Neural progenitor cell (in vitro differentiated cells): ENCODE data around the gene TP73.
A peak's percentile ranks its signal among the peaks of the same experiment; 100 is the strongest.

Experiments used
- EZH2 ChIP-seq: fragments of 200-600 bp; sonication (generic); IDR thresholded peaks from 2 replicates; pipeline ENCODE4 v1.6.1; 2017; ENCODE audit warnings: antibody characterized with exemption, mild to moderate bottlenecking, moderate library complexity
- EZH2phosphoT487 ChIP-seq: fragments of 200-600 bp; sonication (generic); IDR thresholded peaks from 2 replicates; pipeline ENCODE4 v1.6.1; 2017; ENCODE audit warnings: antibody characterized with exemption
- TF ChIP-seq, protein P1 (sequence below): fragments of 200-600 bp; sonication (generic); IDR thresholded peaks from 2 replicates; pipeline ENCODE4 v1.5.1; 2017; ENCODE audit warnings: antibody characterized with exemption, mild to moderate bottlenecking

DNA sequence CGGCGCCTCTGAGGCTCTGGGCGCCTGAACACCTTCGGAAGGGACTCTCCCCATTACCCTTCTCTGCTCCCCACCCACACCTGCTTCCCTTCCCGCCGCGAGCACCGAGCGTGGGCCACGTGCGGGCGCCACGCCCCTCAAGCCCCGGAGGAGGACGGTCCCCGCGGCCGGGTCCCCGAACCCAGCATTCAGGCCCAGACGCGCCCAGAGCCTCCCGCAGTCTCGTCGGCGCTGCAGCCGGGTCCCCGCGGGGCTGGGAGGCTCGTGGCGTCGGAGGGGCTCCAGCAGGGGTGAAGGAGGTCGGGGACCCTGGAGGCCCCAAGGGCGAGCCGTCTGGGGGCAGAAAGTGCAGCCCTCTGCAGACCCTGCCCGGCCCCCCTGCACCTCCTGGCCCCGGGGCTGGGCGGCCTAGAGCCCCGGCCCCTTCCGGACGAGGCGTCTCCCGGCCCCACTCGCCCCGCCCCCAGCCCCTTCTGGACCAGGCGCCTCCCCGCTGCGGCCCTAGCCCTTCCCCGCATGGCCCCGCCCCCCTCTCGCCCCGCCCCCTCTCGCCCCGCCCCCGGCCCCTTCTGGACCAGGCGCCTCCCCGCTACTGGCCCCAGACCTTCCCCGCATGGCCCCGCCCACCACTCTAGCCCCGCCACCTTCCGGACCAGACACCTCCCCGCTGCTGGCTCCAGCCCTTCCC is 119.9 kb downstream of the TP73 start:
- TF ChIP-seq, protein P1, sequence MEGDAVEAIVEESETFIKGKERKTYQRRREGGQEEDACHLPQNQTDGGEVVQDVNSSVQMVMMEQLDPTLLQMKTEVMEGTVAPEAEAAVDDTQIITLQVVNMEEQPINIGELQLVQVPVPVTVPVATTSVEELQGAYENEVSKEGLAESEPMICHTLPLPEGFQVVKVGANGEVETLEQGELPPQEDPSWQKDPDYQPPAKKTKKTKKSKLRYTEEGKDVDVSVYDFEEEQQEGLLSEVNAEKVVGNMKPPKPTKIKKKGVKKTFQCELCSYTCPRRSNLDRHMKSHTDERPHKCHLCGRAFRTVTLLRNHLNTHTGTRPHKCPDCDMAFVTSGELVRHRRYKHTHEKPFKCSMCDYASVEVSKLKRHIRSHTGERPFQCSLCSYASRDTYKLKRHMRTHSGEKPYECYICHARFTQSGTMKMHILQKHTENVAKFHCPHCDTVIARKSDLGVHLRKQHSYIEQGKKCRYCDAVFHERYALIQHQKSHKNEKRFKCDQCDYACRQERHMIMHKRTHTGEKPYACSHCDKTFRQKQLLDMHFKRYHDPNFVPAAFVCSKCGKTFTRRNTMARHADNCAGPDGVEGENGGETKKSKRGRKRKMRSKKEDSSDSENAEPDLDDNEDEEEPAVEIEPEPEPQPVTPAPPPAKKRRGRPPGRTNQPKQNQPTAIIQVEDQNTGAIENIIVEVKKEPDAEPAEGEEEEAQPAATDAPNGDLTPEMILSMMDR: no peak
- TF ChIP-seq EZH2 (peak; percentile 31), EZH2phosphoT487 (no peak)
